NCI-H748 (cell line): ENCODE results near the gene LTB4R.

Experiments
- DNase-seq: peaks from one replicate; lab custom pipeline; 2025; ENCODE audit not compliant: unreplicated experiment; lab: John Stamatoyannopoulos, UW

LTB4R gene

GRCh38 chr14:24317141-24317928 lies 6.0 kb downstream of the LTB4R start:
- no peak for DNase-seq

GRCh38 chr14:24321212-24321975 lies 10.1 kb downstream of the LTB4R start:
- no peak for DNase-seq

DNA sequence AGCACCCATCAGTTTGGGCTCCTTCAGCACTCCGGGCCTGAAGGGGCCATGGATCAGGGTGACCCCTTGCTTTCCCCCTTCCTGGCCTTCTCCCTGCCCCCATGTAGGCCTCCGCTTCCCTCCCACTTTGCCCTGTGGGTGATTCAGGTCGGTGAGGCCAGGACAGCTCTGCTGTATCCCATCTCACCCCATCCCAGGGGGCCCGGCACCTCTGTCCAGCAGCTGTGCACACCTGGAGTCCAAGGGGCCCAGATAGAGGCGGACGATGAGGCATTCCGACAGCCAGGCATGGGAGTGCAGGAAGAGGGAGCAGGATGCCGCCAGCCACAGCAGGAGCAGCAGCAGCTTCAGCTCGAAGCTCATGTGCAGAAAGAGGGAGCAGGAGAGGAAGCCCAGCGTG lies 11.4 kb downstream of the LTB4R start:
- DNase-seq, result no peak

- DNase-seq, result no peak
These were observed 12.0 kb downstream of the LTB4R start for GRCh38 chr14:24323341-24323740.

GRCh38 chr14:24324024-24324423 lies 12.7 kb downstream of the LTB4R start:
- DNase-seq, result no peak

- DNase-seq, result no peak
These were observed 13.8 kb downstream of the LTB4R start for GRCh38 chr14:24325041-24325530.

GRCh38 chr14:24325963-24326362 lies 14.7 kb downstream of the LTB4R start:
- DNase-seq, result no peak

DNA sequence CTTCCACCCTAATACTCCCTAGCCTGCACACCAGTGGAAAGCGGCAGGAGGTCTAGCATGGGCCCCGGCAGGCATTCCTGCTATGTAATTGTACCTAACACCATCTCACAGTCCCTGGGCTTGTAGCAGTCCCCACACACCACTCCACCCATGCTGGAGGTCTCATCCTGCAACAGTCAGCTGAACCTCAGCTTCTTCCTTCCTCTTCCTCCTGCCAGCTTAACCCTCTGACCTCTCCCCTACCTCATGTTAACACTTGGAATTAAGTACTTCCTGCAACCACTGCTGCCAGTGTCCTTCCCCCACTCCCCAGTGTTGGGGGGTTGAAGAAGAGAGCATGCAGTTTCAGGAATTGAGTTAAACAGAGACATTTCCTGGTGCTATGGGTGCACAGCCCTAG lies 16.0 kb downstream of the LTB4R start:
- DNase-seq, result no peak

GRCh38 chr14:24327914-24328313 lies 16.6 kb downstream of the LTB4R start:
- peak; percentile 22 for DNase-seq

DNA sequence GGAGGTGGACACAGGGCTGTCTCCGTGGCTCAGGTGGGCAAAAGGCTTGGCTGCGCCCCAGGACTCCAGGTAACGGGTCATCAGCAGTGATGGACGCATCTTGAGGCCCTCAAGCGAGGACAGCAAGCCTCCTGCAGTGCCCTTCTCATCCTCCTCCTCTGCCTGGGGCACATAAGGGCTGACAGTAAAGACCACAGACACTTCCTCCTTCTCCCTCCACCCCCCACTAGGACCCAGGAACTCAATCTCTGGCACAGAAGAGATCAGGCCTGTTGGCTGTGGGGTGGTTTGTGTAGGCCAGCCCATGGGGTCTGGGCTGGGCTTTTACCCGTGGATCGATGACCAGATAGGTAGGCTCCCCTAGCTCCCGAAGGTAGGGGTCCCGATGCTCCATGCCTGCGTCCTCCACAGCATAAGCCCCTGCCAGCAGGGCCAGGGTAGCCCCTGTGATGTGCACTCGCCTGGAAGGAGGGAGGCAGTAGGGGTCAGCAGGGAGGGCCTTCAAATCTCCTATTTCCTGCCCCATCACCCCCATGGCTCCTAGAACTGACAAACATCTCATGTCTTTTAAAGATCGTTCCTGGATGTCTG lies 17.9 kb downstream of the LTB4R start:
- no peak for DNase-seq

GRCh38 chr14:24329736-24330135 lies 18.4 kb downstream of the LTB4R start:
- no peak for DNase-seq

- no peak for DNase-seq
These were observed 19.8 kb downstream of the LTB4R start for GRCh38 chr14:24330973-24331674.

DNA sequence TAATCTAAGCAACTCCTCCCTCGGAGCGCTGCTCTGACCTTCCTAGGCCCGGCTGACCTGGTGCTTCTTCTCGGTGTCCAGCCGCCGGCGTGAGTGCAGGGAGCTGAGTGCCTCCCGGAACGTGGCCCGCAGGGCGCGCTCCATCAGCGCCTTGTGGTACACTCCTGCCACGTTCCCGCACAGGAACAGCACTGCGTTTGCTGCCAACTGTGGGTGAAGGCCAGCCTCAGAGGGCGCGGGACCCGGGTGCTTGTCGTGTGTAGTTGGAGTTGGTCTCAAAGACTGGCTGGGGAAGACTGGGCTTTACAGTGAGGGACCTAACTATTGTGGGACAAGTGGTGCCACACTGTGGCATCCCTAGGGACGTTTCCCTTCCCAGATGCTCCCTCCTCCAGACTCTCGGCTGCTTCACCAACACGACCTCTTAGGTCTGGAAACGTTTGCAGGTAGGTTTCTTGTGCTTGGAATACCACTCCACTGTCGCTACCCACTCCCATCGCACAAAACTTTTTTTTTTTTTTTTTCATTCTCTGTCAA lies 20.5 kb downstream of the LTB4R start:
- DNase-seq, result no peak

DNA sequence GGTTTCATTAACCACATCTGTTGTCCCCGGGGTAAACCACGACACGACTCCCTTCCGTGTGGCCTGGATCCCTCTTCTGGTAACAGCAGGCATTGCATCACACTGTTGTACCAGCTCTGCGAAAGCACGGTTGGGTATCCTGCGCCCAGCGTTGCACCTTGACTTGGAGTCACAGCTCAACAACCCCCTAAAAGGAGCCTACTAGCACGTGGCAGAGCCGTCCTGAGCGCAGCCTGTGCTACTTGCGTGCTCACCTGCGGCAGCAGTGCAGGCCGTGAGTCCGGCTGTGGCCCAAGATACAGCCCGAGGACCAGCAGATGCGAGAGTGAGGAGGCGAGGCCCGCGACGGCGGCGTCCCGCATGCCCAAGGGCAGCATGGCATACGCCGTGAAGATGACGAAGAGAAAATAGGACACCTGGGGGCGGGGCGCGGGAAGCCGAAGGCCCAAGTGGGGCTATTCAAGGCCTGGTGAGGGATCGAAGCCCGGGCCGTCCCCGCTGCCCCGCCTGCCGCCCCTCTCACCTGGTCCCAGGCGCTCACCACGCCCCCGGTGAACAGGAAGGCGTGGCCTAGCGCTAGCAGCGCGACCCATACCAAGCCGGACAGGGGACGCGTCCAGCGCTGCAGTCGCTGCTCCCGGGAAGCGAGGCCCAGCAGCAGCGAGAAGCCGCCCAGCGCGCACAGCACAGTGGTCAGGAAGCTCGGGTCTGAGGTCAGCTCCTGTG lies 21.1 kb downstream of the LTB4R start:
- DNase-seq, result peak; percentile 86

DNA sequence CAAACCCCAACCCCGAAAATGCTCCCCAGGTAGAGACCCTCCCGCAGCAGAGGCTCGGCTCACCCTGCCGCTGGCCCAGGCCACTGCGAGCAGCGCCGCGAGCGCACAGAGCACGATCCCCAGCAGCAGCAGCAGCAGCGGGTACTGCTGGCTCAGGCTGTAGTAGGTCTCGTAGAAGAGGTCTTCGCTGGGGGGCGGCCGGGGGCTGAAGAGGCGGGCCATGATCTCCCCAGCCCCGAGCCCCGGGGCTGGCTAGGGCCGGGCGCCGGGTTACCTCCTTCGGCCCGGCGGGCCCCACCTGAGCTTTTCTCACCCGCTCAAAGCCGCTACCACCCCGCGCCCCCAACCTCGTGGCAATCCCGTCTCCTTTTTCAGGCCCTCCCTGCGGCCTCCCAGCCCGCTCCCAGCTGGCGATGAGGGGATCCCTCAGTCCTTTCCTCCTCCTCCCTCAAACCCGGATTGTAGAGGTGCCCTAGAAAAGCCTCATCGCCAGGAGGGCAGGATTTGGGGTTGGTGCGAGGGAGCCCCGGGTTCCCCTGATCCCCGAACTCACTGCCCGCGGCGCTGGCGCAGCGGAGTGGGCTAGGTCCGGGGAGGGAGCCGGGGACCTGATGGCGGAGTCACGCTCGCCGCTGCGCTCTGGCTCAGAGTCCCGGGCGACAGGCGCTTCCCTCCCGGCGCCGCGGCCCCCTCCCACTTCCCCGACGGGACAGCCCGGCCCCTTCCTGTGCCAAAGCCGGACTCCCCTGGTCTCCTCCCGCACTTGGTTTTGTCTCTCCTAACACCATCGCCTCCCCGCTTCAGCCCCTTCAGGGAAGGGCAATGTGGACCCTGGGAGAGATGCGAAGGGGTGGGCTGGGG lies 23.4 kb downstream of the LTB4R start, which contains the start of gene ADCY4:
TSS of gene ADCY4 (minus strand) at position 641 of the 861 bp plus-strand sequence. CDS start at position 222, 419 bp downstream.
- DNase-seq, result no peak

GRCh38 chr14:24335461-24336171 lies 24.3 kb downstream of the LTB4R start:
- DNase-seq, result no peak

DNA sequence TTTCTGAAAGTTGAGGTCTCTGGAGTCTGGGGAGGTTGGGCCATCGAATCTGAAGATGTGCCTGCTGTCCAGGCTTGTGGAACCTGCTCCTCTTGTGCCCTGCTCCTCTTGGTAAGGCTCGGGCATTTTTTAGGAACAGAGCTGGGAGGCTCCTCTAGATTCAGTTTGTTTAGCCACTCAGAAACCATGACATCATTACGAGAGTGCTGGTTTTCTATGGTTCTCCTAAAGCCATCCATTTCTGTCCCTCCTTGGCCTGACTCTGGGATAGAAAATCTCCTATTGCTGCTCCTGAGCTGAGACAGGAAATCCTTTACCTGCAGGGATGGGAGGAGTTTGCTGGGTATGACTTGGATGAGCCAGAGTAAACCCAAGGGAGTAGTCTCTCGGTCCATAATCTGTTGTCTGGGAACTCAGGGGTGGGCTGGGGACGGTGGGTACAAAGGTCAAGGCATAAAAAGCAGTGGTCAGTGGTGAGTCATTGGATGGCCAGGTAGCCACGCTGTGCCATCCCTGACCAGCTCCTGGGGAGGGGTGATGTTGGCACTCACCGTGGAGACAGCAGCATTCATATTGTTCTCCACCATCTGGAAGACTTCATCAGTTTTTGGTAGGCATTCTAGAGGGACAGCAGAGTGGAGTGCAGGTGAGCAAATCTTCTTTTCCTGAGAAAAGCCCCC lies 26.0 kb downstream of the LTB4R start:
- no peak for DNase-seq

- DNase-seq, result no peak
These were observed 26.5 kb downstream of the LTB4R start for GRCh38 chr14:24337824-24338175.
